Measurements from ENCODE around the gene IQCF6. TPM values are rescaled to one million over a fixed set of nuclear protein-coding genes. Genes with fewer than 3 reads are reported as not detected.

The IQCF6 gene
- total RNA-seq, 1 experiment from 2014 or later: not detected

- H3K4me1 Mint-ChIP-seq (ENCODE audit: low read depth, unreplicated experiment): no peaks in the 10 kb centered on the region
- CTCF ChIA-PET: no interaction called here
Observed at GRCh38 chr3:51796854-51797253, 17.8 kb upstream of the IQCF6 start.

GRCh38 chr3:51794206-51794605 is 15.2 kb upstream of the IQCF6 start:
- no TSS peak for BruUV-seq (replicated peaks)
- Histone ChIP-seq H3K27me3 (replicated peaks; ENCODE audit: control insufficient read depth, insufficient read depth, low read length) (no peaks in the 10 kb centered on the region), H3K9me3 (no peaks in the 10 kb centered on the region), H3K36me3 (ENCODE audit: control insufficient read depth, insufficient read depth, low read length) (no peaks in the 10 kb centered on the region), H3K4me1 (no peaks in the 10 kb centered on the region), H3K4me3 (ENCODE audit: low read depth, low read length) (no peak overlapping the region)
- ChIA-PET POLR2A (no interaction called here), CTCF (no interaction called here)
- no peak for DNase-seq
- intact Hi-C loops (cut with micrococcal nuclease; ENCODE audit: unreplicated experiment): no loop called here
- Mint-ChIP-seq H3K36me3 (ENCODE audit: insufficient read depth, unreplicated experiment) (no peaks in the 10 kb centered on the region), H3K4me1 (ENCODE audit: low read depth, unreplicated experiment) (no peaks in the 10 kb centered on the region), H3K27me3 (ENCODE audit: insufficient read depth, unreplicated experiment) (peaks cover 14% of the 10 kb centered on the region), H3K4me3 (ENCODE audit: unreplicated experiment) (no peak overlapping the region), H3K27ac (ENCODE audit: unreplicated experiment) (no peak overlapping the region), H3K9me3 (ENCODE audit: unreplicated experiment) (peaks cover 5% of the 10 kb centered on the region)
- TF ChIP-seq CTCF (IDR thresholded peaks at IDR 0.05; ENCODE audit: insufficient read depth in 1 of 2, low read depth in 1 of 2, low read length in 1 of 2, severe bottlenecking in 1 of 2, unreplicated experiment in 1 of 2): no peak

More at GRCh38 chr3:51796854-51797253, 17.8 kb upstream of the IQCF6 start:
- H3K27me3 ChIP-seq (replicated peaks; ENCODE audit: control insufficient read depth, insufficient read depth, low read length): no peaks in the 10 kb centered on the region
- intact Hi-C loops (cut with micrococcal nuclease; ENCODE audit: unreplicated experiment): no loop called here
- no peaks in the 10 kb centered on the region for H3K9me3 ChIP-seq
- no peaks in the 10 kb centered on the region for H3K9me3 Mint-ChIP-seq (ENCODE audit: unreplicated experiment)
- H3K27ac Mint-ChIP-seq (ENCODE audit: unreplicated experiment): no peak overlapping the region
- peaks cover 14% of the 10 kb centered on the region for H3K27me3 Mint-ChIP-seq (ENCODE audit: insufficient read depth, unreplicated experiment)
- H3K36me3 ChIP-seq (ENCODE audit: control insufficient read depth, insufficient read depth, low read length): no peaks in the 10 kb centered on the region
- DNase-seq: no peak
- TF ChIP-seq CTCF (IDR thresholded peaks at IDR 0.05; ENCODE audit: insufficient read depth in 1 of 2, low read depth in 1 of 2, low read length in 1 of 2, severe bottlenecking in 1 of 2, unreplicated experiment in 1 of 2): no peak
- no peak overlapping the region for H3K4me3 ChIP-seq (ENCODE audit: low read depth, low read length)
- POLR2A ChIA-PET: no interaction called here
- BruUV-seq (replicated peaks): no TSS peak
- H3K4me3 Mint-ChIP-seq (ENCODE audit: unreplicated experiment): no peak overlapping the region
- H3K4me1 ChIP-seq: no peaks in the 10 kb centered on the region
- H3K36me3 Mint-ChIP-seq (ENCODE audit: insufficient read depth, unreplicated experiment): no peaks in the 10 kb centered on the region

GRCh38 chr3:51792206-51792605 is 13.2 kb upstream of the IQCF6 start:
- no TSS peak for BruUV-seq (replicated peaks)
- no peaks in the 10 kb centered on the region for H3K9me3 ChIP-seq
- intact Hi-C loops (cut with micrococcal nuclease; ENCODE audit: unreplicated experiment): no loop called here
- ChIA-PET CTCF (no interaction called here), POLR2A (no interaction called here)
- H3K27me3 ChIP-seq (replicated peaks; ENCODE audit: control insufficient read depth, insufficient read depth, low read length): no peaks in the 10 kb centered on the region
- H3K4me3 ChIP-seq (ENCODE audit: low read depth, low read length): no peak overlapping the region
- no peak for DNase-seq
- Mint-ChIP-seq H3K9me3 (ENCODE audit: unreplicated experiment) (peaks cover 8% of the 10 kb centered on the region), H3K4me1 (ENCODE audit: low read depth, unreplicated experiment) (no peaks in the 10 kb centered on the region), H3K27ac (ENCODE audit: unreplicated experiment) (no peak overlapping the region), H3K4me3 (ENCODE audit: unreplicated experiment) (no peak overlapping the region), H3K36me3 (ENCODE audit: insufficient read depth, unreplicated experiment) (no peaks in the 10 kb centered on the region), H3K27me3 (ENCODE audit: insufficient read depth, unreplicated experiment) (peaks cover 15% of the 10 kb centered on the region)
- no peaks in the 10 kb centered on the region for H3K4me1 ChIP-seq
- H3K36me3 ChIP-seq (ENCODE audit: control insufficient read depth, insufficient read depth, low read length): no peaks in the 10 kb centered on the region
- no peak for TF ChIP-seq CTCF (IDR thresholded peaks at IDR 0.05; ENCODE audit: insufficient read depth in 1 of 2, low read depth in 1 of 2, low read length in 1 of 2, severe bottlenecking in 1 of 2, unreplicated experiment in 1 of 2)

All from Caco-2 (cell line).